Activated naive CD8-positive, alpha-beta T cell treated with anti-CD3 and anti-CD28 coated beads, Interleukin-2, amount 50 U/mL, for 24 hours (primary cell): ENCODE results near the gene PTPRN2.

Experiments
- ATAC-seq: fragments of 150-1000 bp; cut with Tn5 transposase; one replicate; pipeline ENCODE4 v1.10.0; 2021
- DNase-seq: peaks from one replicate; pipeline ENCODE4 v3.0.0; 2021
- H3K27ac Mint-ChIP-seq: one replicate; pipeline ENCODE4 v1.8.0; 2021; ENCODE audit warnings: mild to moderate bottlenecking, mixed read lengths
- H3K27me3 Mint-ChIP-seq: one replicate; pipeline ENCODE4 v1.8.0; 2021; ENCODE audit warnings: mixed read lengths
- H3K36me3 Mint-ChIP-seq: one replicate; pipeline ENCODE4 v1.8.0; 2021; ENCODE audit warnings: low read depth, mixed read lengths
- H3K4me1 Mint-ChIP-seq: one replicate; pipeline ENCODE4 v1.8.0; 2021; ENCODE audit warnings: mixed read lengths
- H3K4me3 Mint-ChIP-seq: one replicate; pipeline ENCODE4 v1.8.0; 2021; ENCODE audit warnings: mild to moderate bottlenecking, moderate library complexity, mixed read lengths
- H3K9me3 Mint-ChIP-seq: one replicate; pipeline ENCODE4 v1.8.0; 2021; ENCODE audit warnings: mixed read lengths

PTPRN2 gene

DNA sequence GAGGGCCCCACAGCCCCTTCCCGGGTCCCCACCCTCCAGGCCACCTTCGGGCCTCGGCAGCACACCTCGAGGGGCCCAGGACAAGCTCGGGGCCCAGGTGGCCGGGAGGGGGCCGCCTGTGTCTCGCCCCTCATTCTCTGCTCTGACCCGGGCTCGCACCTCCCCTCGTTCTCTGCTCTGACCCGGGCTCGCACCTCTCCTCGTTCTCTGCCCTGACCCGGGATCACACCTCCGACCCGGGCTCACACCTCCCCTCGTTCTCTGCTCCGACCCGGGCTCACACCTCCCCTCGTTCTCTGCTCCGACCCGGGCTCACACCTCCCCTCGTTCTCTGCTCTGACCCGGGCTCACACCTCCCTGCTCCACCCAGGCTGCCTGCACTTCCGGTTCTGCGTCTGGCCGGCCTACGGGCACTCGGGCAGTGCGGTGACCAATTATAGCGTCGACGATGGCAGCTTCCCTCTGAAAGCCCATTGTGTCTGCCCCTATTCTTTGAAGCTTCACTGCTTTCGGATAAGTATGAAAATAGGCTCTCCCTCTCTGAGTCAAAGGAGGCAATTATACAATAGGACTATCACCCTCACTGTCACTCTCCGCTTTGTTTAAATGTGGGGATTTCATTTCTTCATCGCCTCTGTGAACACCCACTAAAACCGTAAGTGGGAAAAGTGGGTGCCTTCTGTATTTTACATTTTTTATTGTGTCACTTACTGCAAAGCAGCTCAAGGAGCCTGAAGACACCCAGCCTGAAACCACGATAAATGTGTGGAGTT is 793.5 kb downstream of the PTPRN2 start:
- no peaks in the 10 kb centered on the region for H3K36me3 Mint-ChIP-seq
- ATAC-seq (no peak), DNase-seq (no peak)
- H3K4me3 Mint-ChIP-seq = no peak overlapping the region
- no peaks in the 10 kb centered on the region for H3K4me1 Mint-ChIP-seq
- no peak overlapping the region for H3K27ac Mint-ChIP-seq
- no peaks in the 10 kb centered on the region for H3K9me3 Mint-ChIP-seq
- H3K27me3 Mint-ChIP-seq = no peaks in the 10 kb centered on the region

DNA sequence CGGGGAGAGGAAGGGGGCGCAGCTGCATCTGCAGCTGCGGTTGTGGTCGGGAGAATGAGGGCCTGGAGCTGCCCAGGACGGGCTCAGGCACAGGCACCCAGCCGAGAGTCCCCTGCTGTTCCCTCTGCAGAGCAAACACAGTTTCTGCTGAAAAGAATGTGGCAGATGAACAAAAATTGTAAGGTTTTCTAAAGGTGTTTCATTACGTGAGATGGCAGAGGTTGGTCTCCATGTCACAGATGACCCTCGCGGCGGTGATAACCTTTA is 794.6 kb downstream of the PTPRN2 start:
- no peaks in the 10 kb centered on the region for H3K36me3 Mint-ChIP-seq
- H3K4me1 Mint-ChIP-seq = no peaks in the 10 kb centered on the region
- no peaks in the 10 kb centered on the region for H3K9me3 Mint-ChIP-seq
- no peaks in the 10 kb centered on the region for H3K27me3 Mint-ChIP-seq
- no peak overlapping the region for H3K27ac Mint-ChIP-seq
- H3K4me3 Mint-ChIP-seq = no peak overlapping the region
- DNase-seq (no peak), ATAC-seq (no peak)

DNA sequence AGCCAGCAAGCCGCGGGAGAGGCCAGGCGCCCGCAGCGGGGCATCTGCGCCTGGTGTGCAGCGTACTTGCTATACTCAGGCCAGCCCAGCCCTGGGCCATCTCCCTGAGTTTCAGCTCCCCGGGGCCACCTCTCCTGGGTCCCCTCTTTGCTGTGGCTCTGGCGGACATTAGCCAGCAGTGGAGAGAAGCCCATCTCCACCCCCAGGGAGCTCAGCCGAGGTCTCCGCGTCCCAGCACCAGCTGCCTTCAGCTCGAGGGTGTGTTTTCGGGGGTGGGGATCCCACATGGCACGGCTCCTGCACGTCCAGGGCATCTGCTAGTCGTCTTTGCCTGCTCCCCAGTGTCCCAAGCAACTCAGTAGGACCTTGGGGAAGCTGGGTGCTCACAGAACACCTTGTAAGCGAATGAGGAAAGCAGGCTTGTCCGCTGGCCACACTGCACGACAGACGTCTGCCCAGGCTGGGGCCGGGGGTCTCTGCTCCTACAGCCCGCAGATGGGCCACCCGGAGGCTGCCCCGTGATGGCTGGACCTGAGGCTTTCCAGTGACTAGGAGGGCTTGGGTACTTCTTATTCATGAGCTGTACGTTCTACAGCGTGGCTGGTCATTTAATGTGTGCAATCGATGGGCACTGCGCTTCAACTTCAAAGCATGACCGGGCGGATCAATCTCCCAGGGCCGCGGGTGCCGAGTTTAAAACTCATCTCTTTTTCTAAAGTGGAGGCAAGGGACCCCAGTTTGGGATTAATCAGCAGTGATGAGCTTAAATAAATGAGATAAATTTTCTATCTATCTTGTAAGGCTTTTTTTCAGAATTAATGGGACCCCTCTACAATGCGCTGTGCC is 795.2 kb downstream of the PTPRN2 start:
- Mint-ChIP-seq H3K36me3 (no peaks in the 10 kb centered on the region), H3K9me3 (no peaks in the 10 kb centered on the region), H3K27me3 (no peaks in the 10 kb centered on the region), H3K27ac (no peak overlapping the region), H3K4me3 (no peak overlapping the region), H3K4me1 (no peaks in the 10 kb centered on the region)
- DNase-seq (no peak), ATAC-seq (no peak)

DNA sequence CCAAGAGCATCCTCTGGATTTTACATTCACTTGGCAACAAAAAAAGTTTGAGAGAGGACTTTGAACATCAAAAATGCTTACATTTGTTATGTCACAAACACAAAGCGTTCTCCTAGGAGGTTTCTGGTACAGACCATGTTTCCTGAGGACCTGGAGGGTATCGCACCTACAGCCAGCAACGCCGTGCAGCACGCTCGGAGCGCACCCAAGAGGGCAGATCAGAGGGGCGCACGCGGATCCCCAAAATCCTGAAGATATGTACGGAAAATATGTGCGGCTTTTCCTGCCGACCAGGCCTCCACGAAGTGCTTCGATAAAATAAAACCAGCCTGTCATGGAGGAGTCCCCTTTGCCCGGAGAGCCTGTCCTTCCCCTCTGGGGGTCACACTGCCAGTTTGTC is 796.0 kb downstream of the PTPRN2 start:
- no peak for ATAC-seq
- H3K27ac Mint-ChIP-seq = no peak overlapping the region
- no peaks in the 10 kb centered on the region for H3K27me3 Mint-ChIP-seq
- no peak for DNase-seq
- no peak overlapping the region for H3K4me3 Mint-ChIP-seq
- no peaks in the 10 kb centered on the region for H3K4me1 Mint-ChIP-seq
- no peaks in the 10 kb centered on the region for H3K9me3 Mint-ChIP-seq
- no peaks in the 10 kb centered on the region for H3K36me3 Mint-ChIP-seq

DNA sequence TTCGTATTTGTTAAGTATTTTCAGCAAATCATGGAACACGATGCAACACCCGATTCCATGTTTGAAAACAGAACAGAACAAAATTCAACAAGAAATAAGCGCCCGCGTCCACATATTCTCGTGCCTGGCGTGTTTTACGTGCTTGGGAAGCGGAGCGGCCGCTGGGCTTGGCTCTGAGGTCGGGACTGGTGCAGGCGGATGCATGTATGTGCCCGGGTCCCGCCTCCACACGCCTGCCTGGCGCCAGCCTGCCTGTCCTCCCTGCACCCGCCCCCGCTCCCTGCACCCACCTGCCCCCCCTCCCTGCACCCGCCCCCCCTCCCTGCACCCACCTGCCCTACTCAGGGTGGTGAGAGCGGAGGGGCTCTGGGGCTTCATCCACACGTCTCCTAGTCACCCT is 796.4 kb downstream of the PTPRN2 start:
- Mint-ChIP-seq H3K36me3 (no peaks in the 10 kb centered on the region), H3K27me3 (no peaks in the 10 kb centered on the region), H3K27ac (no peak overlapping the region), H3K4me3 (no peak overlapping the region), H3K9me3 (no peaks in the 10 kb centered on the region), H3K4me1 (no peaks in the 10 kb centered on the region)
- ATAC-seq (no peak), DNase-seq (no peak)

DNA sequence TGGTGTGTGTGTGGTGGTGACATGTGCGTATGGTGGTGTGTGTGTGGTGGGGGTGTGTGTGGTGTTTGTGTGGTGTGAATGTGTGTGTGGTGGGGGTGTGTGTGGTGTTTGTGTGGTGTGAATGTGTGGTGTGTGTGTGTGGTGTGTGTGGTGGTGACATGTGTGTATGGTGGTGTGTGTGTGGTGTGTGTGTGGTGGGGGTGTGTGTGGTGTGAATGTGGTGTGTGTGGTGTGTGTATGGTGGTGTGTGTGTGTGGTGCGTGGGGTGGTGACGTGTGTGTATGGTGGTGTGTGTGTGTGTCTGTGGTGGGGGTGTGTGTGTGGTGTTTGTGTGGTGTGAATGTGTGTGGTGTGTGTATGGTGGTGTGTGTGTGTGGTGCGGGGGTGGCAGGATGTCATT is 797.7 kb downstream of the PTPRN2 start:
- no peaks in the 10 kb centered on the region for H3K36me3 Mint-ChIP-seq
- no peak overlapping the region for H3K27ac Mint-ChIP-seq
- H3K4me3 Mint-ChIP-seq = no peak overlapping the region
- no peaks in the 10 kb centered on the region for H3K9me3 Mint-ChIP-seq
- DNase-seq (no peak), ATAC-seq (no peak)
- no peaks in the 10 kb centered on the region for H3K27me3 Mint-ChIP-seq
- no peaks in the 10 kb centered on the region for H3K4me1 Mint-ChIP-seq

DNA sequence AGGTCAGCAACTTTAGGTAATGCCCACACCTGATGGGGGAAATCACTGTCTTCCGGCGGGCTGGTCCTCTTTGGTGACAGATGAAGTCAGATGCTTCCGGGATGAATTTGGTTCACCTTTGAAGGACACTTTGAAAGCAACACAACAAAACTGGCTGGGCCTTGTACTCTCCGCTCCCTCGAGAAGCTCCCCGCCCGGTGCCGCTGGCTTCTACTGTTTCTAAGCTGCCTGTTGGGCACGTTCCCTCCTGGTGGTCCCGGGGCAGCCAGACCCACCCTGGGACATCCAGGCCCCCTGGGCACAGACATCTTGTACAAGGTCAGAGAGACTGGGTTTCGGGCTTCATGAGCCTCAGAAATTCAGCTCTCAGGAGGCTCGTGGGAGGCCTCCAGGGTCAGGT is 798.5 kb downstream of the PTPRN2 start:
- H3K9me3 Mint-ChIP-seq = no peaks in the 10 kb centered on the region
- H3K27me3 Mint-ChIP-seq = no peaks in the 10 kb centered on the region
- H3K36me3 Mint-ChIP-seq = no peaks in the 10 kb centered on the region
- ATAC-seq (no peak), DNase-seq (no peak)
- H3K4me1 Mint-ChIP-seq = no peaks in the 10 kb centered on the region
- H3K27ac Mint-ChIP-seq = no peak overlapping the region
- H3K4me3 Mint-ChIP-seq = no peak overlapping the region

DNA sequence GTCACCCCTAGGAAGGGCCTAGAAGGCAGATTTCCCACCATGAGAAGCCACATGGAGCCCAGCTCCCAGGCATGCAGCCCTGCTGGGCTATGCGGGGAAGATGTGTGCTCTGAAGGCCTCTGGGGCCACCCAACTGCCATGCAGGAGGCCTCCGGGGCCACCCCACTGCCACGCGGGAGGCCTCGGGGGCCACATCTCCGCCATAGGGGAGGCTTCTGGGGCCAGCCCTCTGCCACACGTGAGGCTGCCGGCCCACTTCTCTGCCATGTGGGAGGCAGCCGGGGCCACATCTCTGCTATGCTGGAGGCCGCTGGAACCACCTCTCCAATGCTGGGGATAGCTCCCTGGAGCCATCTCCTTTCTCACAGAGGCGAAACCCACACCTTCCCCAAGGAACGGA is 799.0 kb downstream of the PTPRN2 start:
- no peaks in the 10 kb centered on the region for H3K36me3 Mint-ChIP-seq
- no peak overlapping the region for H3K27ac Mint-ChIP-seq
- H3K4me1 Mint-ChIP-seq = no peaks in the 10 kb centered on the region
- ATAC-seq (no peak), DNase-seq (no peak)
- H3K27me3 Mint-ChIP-seq = no peaks in the 10 kb centered on the region
- H3K9me3 Mint-ChIP-seq = no peaks in the 10 kb centered on the region
- no peak overlapping the region for H3K4me3 Mint-ChIP-seq

DNA sequence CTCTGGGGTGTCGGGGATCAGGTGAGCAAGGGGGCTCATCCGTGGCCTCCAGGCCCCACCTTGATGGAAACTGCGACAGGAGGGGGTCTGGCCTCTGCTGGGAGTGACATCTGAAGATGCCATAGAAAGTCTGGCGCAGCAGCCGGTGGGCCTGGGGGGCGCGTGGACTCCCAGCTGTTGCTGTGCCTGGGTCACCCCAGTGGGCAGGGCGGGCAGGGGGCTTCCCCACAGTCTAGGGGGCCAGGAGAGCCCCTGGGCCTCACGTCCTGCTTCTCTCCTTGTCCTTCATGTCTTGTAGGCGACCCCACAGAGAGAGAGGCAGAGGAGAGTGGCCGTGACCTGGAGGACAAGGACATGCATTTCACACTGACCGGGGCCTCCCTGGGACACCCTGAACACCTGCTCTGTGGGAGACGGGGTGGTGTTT is 800.3 kb downstream of the PTPRN2 start:
- ATAC-seq = no peak
- H3K4me3 Mint-ChIP-seq = no peak overlapping the region
- H3K27ac Mint-ChIP-seq = no peak overlapping the region
- no peaks in the 10 kb centered on the region for H3K4me1 Mint-ChIP-seq
- no peaks in the 10 kb centered on the region for H3K36me3 Mint-ChIP-seq
- H3K9me3 Mint-ChIP-seq = no peaks in the 10 kb centered on the region
- DNase-seq = no peak
- no peaks in the 10 kb centered on the region for H3K27me3 Mint-ChIP-seq

DNA sequence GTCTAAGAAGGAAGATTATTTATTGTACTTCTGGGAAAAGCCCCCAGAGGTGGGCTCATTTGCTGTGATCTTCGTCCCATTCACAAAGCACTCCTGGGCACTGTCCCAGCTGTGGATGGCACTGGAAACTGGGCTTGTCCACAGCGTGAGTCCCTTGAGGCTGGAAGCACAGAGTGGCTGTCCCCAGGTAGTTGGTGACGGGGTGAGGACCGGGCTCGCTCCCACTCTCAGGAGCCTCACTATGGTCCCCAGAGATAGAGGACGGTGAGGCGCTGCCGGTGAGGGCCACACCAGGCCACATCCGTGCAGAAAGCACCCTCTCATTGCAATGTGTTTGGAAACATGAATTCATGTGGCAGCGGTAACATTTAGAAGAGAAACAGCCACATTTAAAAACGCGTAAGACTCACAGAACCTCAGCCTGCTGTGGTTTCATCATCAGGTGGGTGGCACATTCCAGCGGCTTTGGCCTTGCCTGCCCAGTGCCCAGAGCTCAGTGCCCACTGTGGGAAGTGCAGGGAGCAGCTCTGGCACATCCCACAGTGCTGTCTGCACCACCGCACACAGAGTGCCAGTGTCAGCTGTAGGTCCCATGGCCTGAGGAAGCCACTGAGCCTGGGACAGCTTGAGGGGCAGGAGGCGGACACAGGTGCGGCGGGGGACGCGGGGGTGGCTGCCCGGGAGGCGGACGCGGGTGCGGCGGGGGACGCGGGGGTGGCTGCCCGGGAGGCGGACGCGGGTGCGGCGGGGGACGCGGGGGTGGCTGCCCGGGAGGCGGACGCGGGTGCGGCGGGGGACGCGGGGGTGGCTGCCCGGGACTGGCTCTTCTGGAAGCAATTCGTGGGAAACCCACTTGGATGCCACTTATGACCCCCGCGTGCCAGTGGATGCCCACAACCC is 801.0 kb downstream of the PTPRN2 start:
- Mint-ChIP-seq H3K27ac (no peak overlapping the region), H3K4me3 (no peak overlapping the region), H3K36me3 (no peaks in the 10 kb centered on the region), H3K9me3 (no peaks in the 10 kb centered on the region), H3K4me1 (no peaks in the 10 kb centered on the region), H3K27me3 (no peaks in the 10 kb centered on the region)
- DNase-seq = no peak
- no peak for ATAC-seq

DNA sequence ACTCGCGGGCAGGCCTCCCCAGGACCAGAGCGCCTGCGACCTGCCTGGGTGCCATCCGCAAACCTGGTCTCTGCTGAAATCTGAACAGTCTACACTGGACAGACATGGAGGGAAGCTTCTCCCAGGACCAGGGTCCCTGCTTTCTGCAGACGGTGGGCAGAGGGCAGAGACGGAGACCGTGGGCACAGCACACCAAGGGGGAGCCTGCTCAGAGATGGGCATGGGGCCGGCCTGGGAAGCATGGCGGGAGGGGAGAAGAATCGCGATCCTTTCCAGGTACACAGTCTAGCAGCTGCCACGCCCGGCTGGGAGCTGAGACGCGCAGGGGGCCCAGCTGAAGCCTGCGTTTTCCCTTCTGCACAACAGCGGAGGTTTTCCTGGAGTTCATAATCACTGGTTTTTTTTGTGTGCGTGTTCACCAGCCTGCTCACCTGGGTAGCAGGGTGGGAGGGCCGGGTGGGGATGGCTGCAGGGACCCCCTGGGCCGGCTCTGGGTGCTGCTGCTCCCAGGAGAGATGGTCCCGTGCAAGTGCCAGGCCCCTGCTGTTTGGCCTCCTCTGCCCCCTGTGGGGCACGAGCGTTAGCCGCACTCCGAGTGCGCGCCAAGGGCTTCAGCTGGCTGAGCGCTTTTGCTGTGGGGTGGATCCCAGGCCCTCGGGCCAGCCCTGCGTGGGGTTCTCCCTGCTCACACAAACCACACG is 802.0 kb downstream of the PTPRN2 start:
- Mint-ChIP-seq H3K9me3 (no peaks in the 10 kb centered on the region), H3K27ac (no peak overlapping the region), H3K4me3 (no peak overlapping the region), H3K27me3 (peaks cover 2% of the 10 kb centered on the region), H3K4me1 (no peaks in the 10 kb centered on the region), H3K36me3 (no peaks in the 10 kb centered on the region)
- ATAC-seq (no peak), DNase-seq (no peak)

DNA sequence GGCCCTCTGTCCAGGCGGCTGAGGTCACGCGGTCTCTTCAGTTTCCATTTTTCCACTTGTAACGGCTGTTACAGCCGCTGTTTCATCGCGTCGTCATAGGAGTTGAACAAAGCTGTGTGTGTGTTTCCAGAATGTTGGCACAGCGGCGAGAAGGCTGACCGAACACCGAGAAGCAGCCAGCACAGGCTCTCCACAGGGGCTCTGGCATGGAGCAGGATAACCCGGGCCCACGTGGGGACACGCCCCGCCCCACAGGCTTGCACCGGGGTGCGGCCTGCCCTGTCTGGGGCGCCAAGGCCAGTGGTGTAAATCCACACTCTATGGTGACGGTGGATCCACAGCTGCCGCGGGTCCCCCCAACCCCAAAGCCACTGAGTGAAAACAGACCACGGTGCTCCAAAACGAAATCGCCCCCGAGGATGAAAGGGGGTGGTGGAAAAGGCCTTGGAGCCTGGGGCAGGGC is 802.6 kb downstream of the PTPRN2 start:
- Mint-ChIP-seq H3K4me1 (no peaks in the 10 kb centered on the region), H3K9me3 (no peaks in the 10 kb centered on the region)

DNA sequence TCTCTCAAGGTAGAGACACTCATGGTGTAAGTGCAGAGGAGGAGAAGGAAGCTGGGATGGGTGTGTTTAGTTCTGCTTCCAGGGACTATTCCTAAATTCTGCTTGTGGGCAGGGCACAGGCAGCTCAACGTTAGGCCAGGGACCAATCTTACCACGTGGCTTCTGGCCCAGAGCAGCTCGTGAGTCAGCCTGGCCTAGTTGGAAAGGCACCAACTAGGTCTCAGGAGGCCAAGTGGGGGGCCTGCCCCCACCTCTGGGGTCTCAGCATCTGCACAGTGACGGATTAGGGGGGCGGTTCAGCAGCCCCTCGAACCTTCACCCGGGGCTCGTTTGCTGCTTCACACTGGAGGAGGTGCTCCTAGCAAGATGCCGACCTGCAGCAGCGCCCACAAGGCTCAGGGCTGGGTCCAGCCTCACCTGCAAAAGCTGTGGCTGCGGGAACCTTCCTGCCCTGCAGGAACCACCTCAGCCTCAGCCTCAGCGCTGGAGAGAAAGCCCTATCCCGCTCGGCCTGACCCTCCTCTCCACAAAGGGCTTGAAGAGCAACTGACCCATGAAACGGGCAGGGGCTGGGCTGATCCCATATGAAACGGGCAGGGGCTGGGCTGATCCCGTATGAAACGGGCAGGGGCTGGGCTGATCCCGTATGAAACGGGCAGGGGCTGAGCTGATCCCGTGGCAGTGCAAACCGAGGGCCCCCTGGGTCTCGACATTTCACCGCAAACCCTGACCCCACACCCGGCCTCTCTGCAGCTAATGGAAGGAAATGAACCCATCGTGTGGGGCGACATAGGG is 803.4 kb downstream of the PTPRN2 start:
- Mint-ChIP-seq H3K36me3 (no peaks in the 10 kb centered on the region), H3K27me3 (peaks cover 2% of the 10 kb centered on the region), H3K4me1 (no peaks in the 10 kb centered on the region), H3K27ac (no peak overlapping the region), H3K9me3 (no peaks in the 10 kb centered on the region), H3K4me3 (no peak overlapping the region)
- DNase-seq = no peak
- no peak for ATAC-seq

More for the DNA sequence above, 802.6 kb downstream of the PTPRN2 start:
- Mint-ChIP-seq H3K4me3 (no peak overlapping the region), H3K27me3 (peaks cover 2% of the 10 kb centered on the region), H3K27ac (no peak overlapping the region), H3K36me3 (no peaks in the 10 kb centered on the region)
- ATAC-seq (peak; percentile 8), DNase-seq (no peak)

DNA sequence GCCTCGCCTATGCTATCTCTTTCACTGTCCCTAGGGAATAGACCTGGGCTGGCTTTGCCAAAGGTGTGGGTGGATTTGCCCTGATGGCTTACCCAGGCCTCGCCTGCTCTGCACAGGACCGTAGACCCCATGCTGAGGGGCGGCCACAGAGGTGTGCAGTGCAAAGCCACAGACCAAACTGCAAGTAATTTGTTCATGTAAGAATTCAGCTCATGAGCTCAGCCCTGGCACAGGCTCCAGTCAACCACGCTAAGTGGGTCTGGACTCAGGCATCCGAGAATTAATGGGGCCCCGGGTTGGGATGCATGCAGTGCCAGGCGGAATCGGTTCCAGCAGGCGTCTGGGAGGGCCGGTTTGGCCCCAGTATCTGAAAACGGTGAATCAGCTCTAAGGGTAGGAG is 805.6 kb downstream of the PTPRN2 start:
- Mint-ChIP-seq H3K36me3 (no peaks in the 10 kb centered on the region), H3K4me3 (no peak overlapping the region), H3K9me3 (no peaks in the 10 kb centered on the region), H3K4me1 (no peaks in the 10 kb centered on the region), H3K27me3 (peaks cover 8% of the 10 kb centered on the region), H3K27ac (no peak overlapping the region)
- DNase-seq (no peak), ATAC-seq (no peak)
